K562 (cell line): ENCODE results near the gene ZNF792. TPM values are rescaled to one million over a fixed set of nuclear protein-coding genes. Genes with fewer than 3 reads are reported as not detected.

Experiments used
- MEIS2 ChIP-seq: fragments of 450-650 bp; IDR thresholded peaks from 2 replicates; pipeline ENCODE4 v1.6.1; 2014; ENCODE audit warnings: mild to moderate bottlenecking; ENCODE audit not compliant: partially characterized antibody
- polyA plus RNA-seq, 8 experiments: library from polyadenylated mRNA; depleted of rRNA in 4 of 8; stranded (reverse) in 5 of 8; unstranded in 3 of 8; fragments of >200 nt; fragmentation: Nextera tagmentation in 2 of 8; fragmentation: Illumina TruSeq in 1 of 8; extraction: Ambion mirVana in 2 of 8; extraction: Trizol in 1 of 8; gene quantifications; 2 replicates each; pipeline versions ENCODE4 v1.2.1 to v1.2.3, GENCODE V29; 2011 to 2014; ENCODE audit warnings: inconsistent platforms in 1 of 8, missing spikeins in 1 of 8
- total RNA-seq, 7 experiments: library from RNA; depleted of rRNA in 6 of 7; stranded (reverse); fragments of >200 nt in 6 of 7; fragmentation: Illumina TruSeq in 2 of 7; extraction: Trizol in 2 of 7; gene quantifications; 2 replicates each; pipeline versions ENCODE4 v1.2.1 to v1.2.3, GENCODE V29; 2011 to 2021; ENCODE audit warnings: low replicate concordance in 1 of 7
- TF ChIP-seq, protein P1 (sequence below): fragments of 450-650 bp; IDR thresholded peaks from 2 replicates; pipeline ENCODE4 v1.6.1; 2017; ENCODE audit warnings: antibody characterized with exemption, mild to moderate bottlenecking
- TF ChIP-seq, protein P2 (sequence below): fragments of 450-650 bp; IDR thresholded peaks from 2 replicates; pipeline ENCODE4 v1.6.1; 2016; ENCODE audit warnings: antibody characterized with exemption
- TF ChIP-seq, protein P3 (sequence below): fragments of 450-650 bp; IDR thresholded peaks from 2 replicates; pipeline ENCODE4 v1.6.1; 2016; ENCODE audit warnings: mild to moderate bottlenecking, moderate library complexity

Gene ZNF792
- total and polyA plus RNA-seq, 9 of the 15 experiments (the other 6 are each of a cell fraction or from before 2014, with no cell fraction given): 3.3 to 16.5 (median 10.4) TPM

DNA sequence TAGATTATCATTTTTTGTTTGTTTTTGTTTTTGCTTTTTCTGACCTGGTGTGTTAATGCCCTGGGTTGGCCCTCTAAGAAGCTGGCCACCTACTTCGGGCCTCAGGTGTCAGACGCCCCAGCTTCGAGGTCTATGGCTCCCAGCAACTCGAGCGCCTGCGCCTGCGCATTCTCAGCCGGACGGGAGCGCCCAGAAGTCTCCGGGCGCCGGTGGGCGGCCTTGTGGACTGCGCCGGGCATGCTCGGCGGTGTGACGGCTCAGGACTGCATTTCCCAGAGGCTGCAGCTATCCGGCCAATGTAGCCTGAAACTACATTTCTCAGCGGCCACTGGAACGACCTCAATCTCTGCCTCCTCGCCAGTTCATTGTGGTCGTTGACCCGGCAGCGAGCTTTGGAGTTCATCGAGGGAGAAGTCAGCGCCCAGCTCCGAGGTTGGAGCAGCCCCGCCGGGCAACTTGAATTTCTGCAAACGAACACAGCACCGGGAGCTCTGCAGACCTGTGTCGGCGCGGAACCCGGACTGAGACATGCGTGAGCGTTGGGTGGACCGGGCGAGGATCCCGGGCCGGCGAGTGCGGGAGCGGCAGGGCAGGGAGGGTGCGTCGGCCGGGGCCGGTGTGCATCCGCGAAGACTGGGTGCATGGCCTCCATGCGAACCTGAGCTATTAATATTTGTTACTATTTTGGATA is 37.2 kb downstream of the ZNF792 start, which contains the start of gene ZNF30 (continued):
- TF ChIP-seq, protein P1, sequence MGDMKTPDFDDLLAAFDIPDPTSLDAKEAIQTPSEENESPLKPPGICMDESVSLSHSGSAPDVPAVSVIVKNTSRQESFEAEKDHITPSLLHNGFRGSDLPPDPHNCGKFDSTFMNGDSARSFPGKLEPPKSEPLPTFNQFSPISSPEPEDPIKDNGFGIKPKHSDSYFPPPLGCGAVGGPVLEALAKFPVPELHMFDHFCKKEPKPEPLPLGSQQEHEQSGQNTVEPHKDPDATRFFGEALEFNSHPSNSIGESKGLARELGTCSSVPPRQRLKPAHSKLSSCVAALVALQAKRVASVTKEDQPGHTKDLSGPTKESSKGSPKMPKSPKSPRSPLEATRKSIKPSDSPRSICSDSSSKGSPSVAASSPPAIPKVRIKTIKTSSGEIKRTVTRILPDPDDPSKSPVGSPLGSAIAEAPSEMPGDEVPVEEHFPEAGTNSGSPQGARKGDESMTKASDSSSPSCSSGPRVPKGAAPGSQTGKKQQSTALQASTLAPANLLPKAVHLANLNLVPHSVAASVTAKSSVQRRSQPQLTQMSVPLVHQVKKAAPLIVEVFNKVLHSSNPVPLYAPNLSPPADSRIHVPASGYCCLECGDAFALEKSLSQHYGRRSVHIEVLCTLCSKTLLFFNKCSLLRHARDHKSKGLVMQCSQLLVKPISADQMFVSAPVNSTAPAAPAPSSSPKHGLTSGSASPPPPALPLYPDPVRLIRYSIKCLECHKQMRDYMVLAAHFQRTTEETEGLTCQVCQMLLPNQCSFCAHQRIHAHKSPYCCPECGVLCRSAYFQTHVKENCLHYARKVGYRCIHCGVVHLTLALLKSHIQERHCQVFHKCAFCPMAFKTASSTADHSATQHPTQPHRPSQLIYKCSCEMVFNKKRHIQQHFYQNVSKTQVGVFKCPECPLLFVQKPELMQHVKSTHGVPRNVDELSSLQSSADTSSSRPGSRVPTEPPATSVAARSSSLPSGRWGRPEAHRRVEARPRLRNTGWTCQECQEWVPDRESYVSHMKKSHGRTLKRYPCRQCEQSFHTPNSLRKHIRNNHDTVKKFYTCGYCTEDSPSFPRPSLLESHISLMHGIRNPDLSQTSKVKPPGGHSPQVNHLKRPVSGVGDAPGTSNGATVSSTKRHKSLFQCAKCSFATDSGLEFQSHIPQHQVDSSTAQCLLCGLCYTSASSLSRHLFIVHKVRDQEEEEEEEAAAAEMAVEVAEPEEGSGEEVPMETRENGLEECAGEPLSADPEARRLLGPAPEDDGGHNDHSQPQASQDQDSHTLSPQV: peak; percentile 64
- TF ChIP-seq, protein P2, sequence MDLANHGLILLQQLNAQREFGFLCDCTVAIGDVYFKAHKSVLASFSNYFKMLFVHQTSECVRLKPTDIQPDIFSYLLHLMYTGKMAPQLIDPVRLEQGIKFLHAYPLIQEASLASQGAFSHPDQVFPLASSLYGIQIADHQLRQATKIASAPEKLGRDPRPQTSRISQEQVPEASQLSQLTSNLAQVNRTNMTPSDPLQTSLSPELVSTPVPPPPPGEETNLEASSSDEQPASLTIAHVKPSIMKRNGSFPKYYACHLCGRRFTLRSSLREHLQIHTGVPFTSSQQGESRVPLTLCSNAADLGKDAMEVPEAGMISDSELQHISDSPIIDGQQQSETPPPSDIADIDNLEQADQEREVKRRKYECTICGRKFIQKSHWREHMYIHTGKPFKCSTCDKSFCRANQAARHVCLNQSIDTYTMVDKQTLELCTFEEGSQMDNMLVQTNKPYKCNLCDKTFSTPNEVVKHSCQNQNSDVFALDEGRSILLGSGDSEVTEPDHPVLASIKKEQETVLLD: peak; percentile 93
- TF ChIP-seq MEIS2: peak; percentile 84
- TF ChIP-seq, protein P3, sequence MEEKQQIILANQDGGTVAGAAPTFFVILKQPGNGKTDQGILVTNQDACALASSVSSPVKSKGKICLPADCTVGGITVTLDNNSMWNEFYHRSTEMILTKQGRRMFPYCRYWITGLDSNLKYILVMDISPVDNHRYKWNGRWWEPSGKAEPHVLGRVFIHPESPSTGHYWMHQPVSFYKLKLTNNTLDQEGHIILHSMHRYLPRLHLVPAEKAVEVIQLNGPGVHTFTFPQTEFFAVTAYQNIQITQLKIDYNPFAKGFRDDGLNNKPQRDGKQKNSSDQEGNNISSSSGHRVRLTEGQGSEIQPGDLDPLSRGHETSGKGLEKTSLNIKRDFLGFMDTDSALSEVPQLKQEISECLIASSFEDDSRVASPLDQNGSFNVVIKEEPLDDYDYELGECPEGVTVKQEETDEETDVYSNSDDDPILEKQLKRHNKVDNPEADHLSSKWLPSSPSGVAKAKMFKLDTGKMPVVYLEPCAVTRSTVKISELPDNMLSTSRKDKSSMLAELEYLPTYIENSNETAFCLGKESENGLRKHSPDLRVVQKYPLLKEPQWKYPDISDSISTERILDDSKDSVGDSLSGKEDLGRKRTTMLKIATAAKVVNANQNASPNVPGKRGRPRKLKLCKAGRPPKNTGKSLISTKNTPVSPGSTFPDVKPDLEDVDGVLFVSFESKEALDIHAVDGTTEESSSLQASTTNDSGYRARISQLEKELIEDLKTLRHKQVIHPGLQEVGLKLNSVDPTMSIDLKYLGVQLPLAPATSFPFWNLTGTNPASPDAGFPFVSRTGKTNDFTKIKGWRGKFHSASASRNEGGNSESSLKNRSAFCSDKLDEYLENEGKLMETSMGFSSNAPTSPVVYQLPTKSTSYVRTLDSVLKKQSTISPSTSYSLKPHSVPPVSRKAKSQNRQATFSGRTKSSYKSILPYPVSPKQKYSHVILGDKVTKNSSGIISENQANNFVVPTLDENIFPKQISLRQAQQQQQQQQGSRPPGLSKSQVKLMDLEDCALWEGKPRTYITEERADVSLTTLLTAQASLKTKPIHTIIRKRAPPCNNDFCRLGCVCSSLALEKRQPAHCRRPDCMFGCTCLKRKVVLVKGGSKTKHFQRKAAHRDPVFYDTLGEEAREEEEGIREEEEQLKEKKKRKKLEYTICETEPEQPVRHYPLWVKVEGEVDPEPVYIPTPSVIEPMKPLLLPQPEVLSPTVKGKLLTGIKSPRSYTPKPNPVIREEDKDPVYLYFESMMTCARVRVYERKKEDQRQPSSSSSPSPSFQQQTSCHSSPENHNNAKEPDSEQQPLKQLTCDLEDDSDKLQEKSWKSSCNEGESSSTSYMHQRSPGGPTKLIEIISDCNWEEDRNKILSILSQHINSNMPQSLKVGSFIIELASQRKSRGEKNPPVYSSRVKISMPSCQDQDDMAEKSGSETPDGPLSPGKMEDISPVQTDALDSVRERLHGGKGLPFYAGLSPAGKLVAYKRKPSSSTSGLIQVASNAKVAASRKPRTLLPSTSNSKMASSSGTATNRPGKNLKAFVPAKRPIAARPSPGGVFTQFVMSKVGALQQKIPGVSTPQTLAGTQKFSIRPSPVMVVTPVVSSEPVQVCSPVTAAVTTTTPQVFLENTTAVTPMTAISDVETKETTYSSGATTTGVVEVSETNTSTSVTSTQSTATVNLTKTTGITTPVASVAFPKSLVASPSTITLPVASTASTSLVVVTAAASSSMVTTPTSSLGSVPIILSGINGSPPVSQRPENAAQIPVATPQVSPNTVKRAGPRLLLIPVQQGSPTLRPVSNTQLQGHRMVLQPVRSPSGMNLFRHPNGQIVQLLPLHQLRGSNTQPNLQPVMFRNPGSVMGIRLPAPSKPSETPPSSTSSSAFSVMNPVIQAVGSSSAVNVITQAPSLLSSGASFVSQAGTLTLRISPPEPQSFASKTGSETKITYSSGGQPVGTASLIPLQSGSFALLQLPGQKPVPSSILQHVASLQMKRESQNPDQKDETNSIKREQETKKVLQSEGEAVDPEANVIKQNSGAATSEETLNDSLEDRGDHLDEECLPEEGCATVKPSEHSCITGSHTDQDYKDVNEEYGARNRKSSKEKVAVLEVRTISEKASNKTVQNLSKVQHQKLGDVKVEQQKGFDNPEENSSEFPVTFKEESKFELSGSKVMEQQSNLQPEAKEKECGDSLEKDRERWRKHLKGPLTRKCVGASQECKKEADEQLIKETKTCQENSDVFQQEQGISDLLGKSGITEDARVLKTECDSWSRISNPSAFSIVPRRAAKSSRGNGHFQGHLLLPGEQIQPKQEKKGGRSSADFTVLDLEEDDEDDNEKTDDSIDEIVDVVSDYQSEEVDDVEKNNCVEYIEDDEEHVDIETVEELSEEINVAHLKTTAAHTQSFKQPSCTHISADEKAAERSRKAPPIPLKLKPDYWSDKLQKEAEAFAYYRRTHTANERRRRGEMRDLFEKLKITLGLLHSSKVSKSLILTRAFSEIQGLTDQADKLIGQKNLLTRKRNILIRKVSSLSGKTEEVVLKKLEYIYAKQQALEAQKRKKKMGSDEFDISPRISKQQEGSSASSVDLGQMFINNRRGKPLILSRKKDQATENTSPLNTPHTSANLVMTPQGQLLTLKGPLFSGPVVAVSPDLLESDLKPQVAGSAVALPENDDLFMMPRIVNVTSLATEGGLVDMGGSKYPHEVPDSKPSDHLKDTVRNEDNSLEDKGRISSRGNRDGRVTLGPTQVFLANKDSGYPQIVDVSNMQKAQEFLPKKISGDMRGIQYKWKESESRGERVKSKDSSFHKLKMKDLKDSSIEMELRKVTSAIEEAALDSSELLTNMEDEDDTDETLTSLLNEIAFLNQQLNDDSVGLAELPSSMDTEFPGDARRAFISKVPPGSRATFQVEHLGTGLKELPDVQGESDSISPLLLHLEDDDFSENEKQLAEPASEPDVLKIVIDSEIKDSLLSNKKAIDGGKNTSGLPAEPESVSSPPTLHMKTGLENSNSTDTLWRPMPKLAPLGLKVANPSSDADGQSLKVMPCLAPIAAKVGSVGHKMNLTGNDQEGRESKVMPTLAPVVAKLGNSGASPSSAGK: peak; percentile 91
